Type B pancreatic cell (in vitro differentiated cells): Measurements from ENCODE around the gene CRIP2. TPM values are rescaled to one million over a fixed set of nuclear protein-coding genes. Genes with fewer than 3 reads are reported as not detected.

Source experiments
- DNase-seq: peaks from one replicate; pipeline ENCODE4 v3.0.0; 2021; ENCODE audit warnings: mixed read lengths; ENCODE audit not compliant: unreplicated experiment; ENCODE audit errors: extremely low spot score
- H3K27ac Mint-ChIP-seq: 2 replicates; pipeline ENCODE4 v1.8.0; 2021; ENCODE audit warnings: mild to moderate bottlenecking, mixed read lengths
- H3K27me3 Mint-ChIP-seq: 2 replicates; pipeline ENCODE4 v1.8.0; 2021; ENCODE audit warnings: mixed read lengths
- H3K36me3 Mint-ChIP-seq: 2 replicates; pipeline ENCODE4 v1.8.0; 2021; ENCODE audit warnings: mixed read lengths
- H3K4me1 Mint-ChIP-seq: one replicate; pipeline ENCODE4 v1.8.0; 2021; ENCODE audit warnings: mixed read lengths; ENCODE audit not compliant: unreplicated experiment
- H3K4me3 Mint-ChIP-seq: 2 replicates; pipeline ENCODE4 v1.8.0; 2021; ENCODE audit warnings: mild to moderate bottlenecking, mixed read lengths
- H3K9me3 Mint-ChIP-seq: 2 replicates; pipeline ENCODE4 v1.8.0; 2021; ENCODE audit warnings: mixed read lengths
- CTCF ChIP-seq: fragments of 200-600 bp; sonication (generic); conservative IDR thresholded peaks from 2 replicates; pipeline ENCODE4 v1.5.0; 2021; ENCODE audit warnings: antibody characterized with exemption, mild to moderate bottlenecking
- total RNA-seq: library from RNA; stranded (reverse); gene quantifications from 2 replicates; pipeline ENCODE4 v1.2.1, GENCODE V29; 2021; ENCODE audit warnings: low replicate concordance

CRIP2 gene
- total RNA-seq, 1 donor from 2014 or later = 20.3 TPM

GRCh38 chr14:105507247-105507646, 32.6 kb downstream of the CRIP2 start:
- TF ChIP-seq CTCF = no peak
- Mint-ChIP-seq H3K36me3 (no peaks in the 10 kb centered on the region), H3K27me3 (peaks cover 25% of the 10 kb centered on the region), H3K4me3 (no peak overlapping the region), H3K4me1 (peaks cover 4% of the 10 kb centered on the region), H3K27ac (no peak overlapping the region), H3K9me3 (no peaks in the 10 kb centered on the region)
- DNase-seq = no peak

GRCh38 chr14:105508069-105508468, 33.4 kb downstream of the CRIP2 start:
- H3K4me3 Mint-ChIP-seq = no peak overlapping the region
- no peak overlapping the region for H3K27ac Mint-ChIP-seq
- H3K36me3 Mint-ChIP-seq = no peaks in the 10 kb centered on the region
- no peaks in the 10 kb centered on the region for H3K9me3 Mint-ChIP-seq
- H3K27me3 Mint-ChIP-seq = peaks cover 31% of the 10 kb centered on the region
- no peak for TF ChIP-seq CTCF
- no peak for DNase-seq
- peaks cover 4% of the 10 kb centered on the region for H3K4me1 Mint-ChIP-seq

GRCh38 chr14:105508601-105509000, 34.0 kb downstream of the CRIP2 start:
- no peak for DNase-seq
- H3K27ac Mint-ChIP-seq = no peak overlapping the region
- peaks cover 34% of the 10 kb centered on the region for H3K27me3 Mint-ChIP-seq
- no peaks in the 10 kb centered on the region for H3K9me3 Mint-ChIP-seq
- no peak overlapping the region for H3K4me3 Mint-ChIP-seq
- H3K36me3 Mint-ChIP-seq = no peaks in the 10 kb centered on the region
- H3K4me1 Mint-ChIP-seq = peaks cover under 1% of the 10 kb centered on the region
- no peak for TF ChIP-seq CTCF

- Mint-ChIP-seq H3K27me3 (peaks cover 56% of the 10 kb centered on the region), H3K9me3 (peaks cover 6% of the 10 kb centered on the region), H3K4me3 (no peak overlapping the region), H3K27ac (no peak overlapping the region), H3K36me3 (no peaks in the 10 kb centered on the region), H3K4me1 (no peaks in the 10 kb centered on the region)
- no peak for TF ChIP-seq CTCF
- no peak for DNase-seq
Observed at GRCh38 chr14:105517096-105517495, 42.5 kb downstream of the CRIP2 start.

- no peak overlapping the region for H3K4me3 Mint-ChIP-seq
- TF ChIP-seq CTCF = no peak
- H3K4me1 Mint-ChIP-seq = no peaks in the 10 kb centered on the region
- H3K36me3 Mint-ChIP-seq = no peaks in the 10 kb centered on the region
- peaks cover 65% of the 10 kb centered on the region for H3K27me3 Mint-ChIP-seq
- no peak for DNase-seq
- H3K9me3 Mint-ChIP-seq = peaks cover 6% of the 10 kb centered on the region
- H3K27ac Mint-ChIP-seq = no peak overlapping the region
Observed at GRCh38 chr14:105519946-105520698, 45.5 kb downstream of the CRIP2 start.
